ENCODE data around the gene BGLAP. TPM values are rescaled to one million over a fixed set of nuclear protein-coding genes. Genes with fewer than 3 reads are reported as not detected.
A peak's percentile ranks its signal among the peaks of the same experiment; 100 is the strongest.

The BGLAP gene
- total and polyA plus RNA-seq, 2 of the 13 experiments (the other 11 are each of a cell fraction or from before 2014, with no cell fraction given) = 0.62 to 1.6 TPM

- TF ChIP-seq TFDP2 (CRISPR knock-in tag; IDR thresholded peaks at IDR 0.05) = peak; percentile 93
- no peak for TF ChIP-seq ZNF7 (CRISPR knock-in tag; IDR thresholded peaks at IDR 0.05)
- TF ChIP-seq REL (CRISPR knock-in tag; conservative IDR thresholded peaks at IDR 0.05) = 0 out of 2 replicates have a peak, but pooled peaks have one; percentile 46
- peak; percentile 48; the same call in 1 of the 2 replicates for TF ChIP-seq HIVEP1 (CRISPR knock-in tag; IDR thresholded peaks at IDR 0.05)
- no peak for TF ChIP-seq PLRG1 (conservative IDR thresholded peaks at IDR 0.05)
- TF ChIP-seq ZNF121 (CRISPR knock-in tag; IDR thresholded peaks at IDR 0.05) = no peak
- peak; percentile 96 for TF ChIP-seq AGO2 (optimal IDR thresholded peaks at IDR 0.05; ENCODE audit: low read depth, low read length)
- no peak for TF ChIP-seq ZXDC (CRISPR knock-in tag; IDR thresholded peaks at IDR 0.05)
- peak; percentile 90 for TF ChIP-seq NRL (CRISPR knock-in tag; IDR thresholded peaks at IDR 0.05; ENCODE audit: borderline replicate concordance)
- no peak; the same call in 1 of the 2 replicates for TF ChIP-seq ZNF567 (CRISPR knock-in tag; IDR thresholded peaks at IDR 0.05; ENCODE audit: borderline replicate concordance)
- TF ChIP-seq RBM39 (IDR thresholded peaks at IDR 0.05; ENCODE audit: low read depth, low read length, poor library complexity, severe bottlenecking) = peak; percentile 89
- no peak; the same call in none of the 2 replicates for TF ChIP-seq ZNF224 (CRISPR knock-in tag; IDR thresholded peaks at IDR 0.05)
- peak; percentile 81; the same call in 1 of the 2 replicates for TF ChIP-seq ARHGAP35 (CRISPR knock-in tag; IDR thresholded peaks at IDR 0.05; ENCODE audit: borderline replicate concordance)
- no peak for TF ChIP-seq RFX5 (IDR thresholded peaks at IDR 0.05; ENCODE audit: low read depth, low read length)
- peak; percentile 90; the same call in 1 of the 2 replicates for TF ChIP-seq KLF12 (CRISPR knock-in tag; IDR thresholded peaks at IDR 0.05; ENCODE audit: borderline replicate concordance)
- no peak; the same call in 1 of the 2 replicates for TF ChIP-seq WIZ (CRISPR knock-in tag; IDR thresholded peaks at IDR 0.05)
- TF ChIP-seq ARID3A (IDR thresholded peaks at IDR 0.05; ENCODE audit: low read depth, low read length) = no peak
- no peak for TF ChIP-seq HOXA9 (CRISPR knock-in tag; IDR thresholded peaks at IDR 0.05; ENCODE audit: borderline replicate concordance)
- peak; percentile 91 for TF ChIP-seq ZNF772 (CRISPR knock-in tag; IDR thresholded peaks at IDR 0.05)
- TF ChIP-seq ZNF713 (CRISPR knock-in tag; IDR thresholded peaks at IDR 0.05) = no peak
- no peak for TF ChIP-seq CSRNP1 (CRISPR knock-in tag; IDR thresholded peaks at IDR 0.05)
- no peak for TF ChIP-seq BHLHE40 (IDR thresholded peaks at IDR 0.05; ENCODE audit: low read length)
- TF ChIP-seq SNRNP70 (IDR thresholded peaks at IDR 0.05; ENCODE audit: low read depth, low read length) = no peak
These were observed 40.7 kb downstream of the BGLAP start, which contains the start of gene SMG5 (continued) for GRCh38 chr1:156282479-156283222.

Data from HepG2 (cell line).